HG03565 (cell line): ENCODE data around the gene RAB4B.
"Not testable (repeated sequence)": the region's sequence is repeated elsewhere in the genome, so short reads cannot be mapped to it uniquely, and the experiment has no call there.

Experiments
- ATAC-seq: cut with Tn5 transposase; IDR thresholded peaks from one replicate; pipeline ENCODE4 v1.9.1; 2021; ENCODE audit warnings: mild to moderate bottlenecking, moderate library complexity; ENCODE audit not compliant: unreplicated experiment

Gene RAB4B

DNA sequence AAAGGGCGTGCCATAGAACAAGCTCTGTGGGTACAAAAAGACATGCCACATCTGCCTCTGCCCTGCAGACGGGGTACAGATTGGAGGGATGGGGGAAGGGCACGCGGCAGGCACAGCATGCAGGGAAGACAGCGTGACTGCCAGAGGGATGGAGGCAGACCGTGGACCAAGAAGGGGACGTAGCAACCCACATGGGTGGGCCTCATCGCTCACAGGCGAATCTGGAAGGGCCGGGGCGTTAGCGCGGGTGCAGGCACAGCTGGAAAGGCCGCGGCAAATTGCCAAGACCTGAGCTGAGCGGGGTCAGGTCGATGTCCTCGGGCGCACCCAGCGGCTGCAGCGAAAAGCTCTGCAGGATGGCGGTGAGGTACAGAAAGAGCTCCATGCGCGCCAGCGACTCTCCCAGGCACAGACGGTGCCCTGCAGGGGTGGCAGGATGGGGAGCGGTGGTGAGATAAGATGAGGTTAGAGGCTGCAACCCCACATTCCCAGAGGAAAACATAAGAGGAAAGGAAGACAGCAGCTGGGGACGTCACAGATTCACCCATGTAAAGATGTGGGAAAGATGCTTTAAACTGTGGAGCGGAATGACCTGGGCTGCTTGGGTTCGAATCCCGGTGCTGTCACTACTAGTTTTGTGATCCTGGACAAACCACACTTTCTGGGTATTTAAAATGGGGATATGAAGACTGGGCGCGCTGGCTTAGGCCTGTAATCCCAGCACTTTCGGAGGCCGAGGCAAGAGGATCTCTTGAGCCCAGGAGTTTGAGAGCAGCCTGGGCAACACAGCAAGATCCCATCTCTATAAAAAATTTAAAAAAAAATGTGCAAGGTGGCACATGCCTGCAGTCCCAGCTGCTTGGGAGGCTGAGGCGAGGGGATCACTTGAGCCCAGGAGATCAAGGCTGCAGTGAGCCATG is 40.7 kb downstream of the RAB4B start:
- ATAC-seq = not testable (repeated sequence)

DNA sequence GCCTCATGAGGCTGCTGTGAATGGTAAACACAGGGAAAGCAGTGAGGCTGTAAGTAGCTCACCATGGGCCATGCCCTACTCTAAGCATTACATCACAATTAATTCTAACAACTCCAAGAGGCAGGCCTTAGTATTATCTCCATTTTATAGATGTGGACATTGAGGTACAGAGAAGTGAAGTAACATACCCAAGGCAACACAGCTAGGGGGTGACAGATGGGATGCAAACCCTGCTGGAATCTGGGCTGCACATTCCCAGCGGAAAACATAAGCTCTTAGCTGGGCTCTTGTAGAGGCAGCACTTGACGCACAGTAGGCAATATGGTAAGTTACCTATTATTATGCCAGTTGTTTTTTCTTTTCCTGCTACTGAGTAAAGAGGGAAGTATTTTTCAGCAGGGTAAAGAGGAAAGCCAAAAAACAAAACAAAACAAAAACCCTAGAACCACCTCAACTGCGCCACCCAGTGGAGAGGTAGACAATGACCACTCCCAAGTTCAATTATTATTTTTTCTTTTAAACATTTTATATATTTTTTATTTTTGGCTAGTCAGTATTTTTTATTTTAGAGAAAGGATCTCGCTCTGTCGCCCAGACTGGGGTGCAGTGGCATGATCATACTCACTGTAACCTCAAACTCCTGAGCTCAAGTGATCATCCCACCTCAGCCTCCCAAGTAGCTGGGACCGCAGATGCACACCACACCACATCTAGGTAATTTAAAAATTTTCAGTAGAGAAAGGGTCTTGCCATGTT is 41.6 kb downstream of the RAB4B start:
- not testable (repeated sequence) for ATAC-seq

DNA sequence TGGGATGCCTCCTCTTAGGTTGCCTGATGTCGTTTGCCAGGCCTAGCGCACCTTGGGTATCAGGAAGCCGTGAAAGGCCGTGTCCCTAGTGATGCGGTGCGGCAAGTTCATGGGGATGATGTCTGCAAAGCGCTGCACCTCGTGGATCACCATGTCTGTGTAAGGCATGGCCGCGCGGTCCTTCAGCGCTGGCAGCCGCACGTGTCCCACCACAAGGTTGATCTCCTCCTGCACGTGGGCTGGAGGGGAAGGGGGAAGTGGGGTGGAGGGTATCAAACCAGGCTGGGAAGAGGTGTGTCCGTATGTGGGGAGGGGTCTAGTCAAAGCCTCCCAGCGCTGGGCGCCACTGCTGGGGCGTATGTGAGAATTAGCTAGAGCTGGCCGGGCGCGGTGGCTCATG is 44.1 kb downstream of the RAB4B start:
- no peak for ATAC-seq

DNA sequence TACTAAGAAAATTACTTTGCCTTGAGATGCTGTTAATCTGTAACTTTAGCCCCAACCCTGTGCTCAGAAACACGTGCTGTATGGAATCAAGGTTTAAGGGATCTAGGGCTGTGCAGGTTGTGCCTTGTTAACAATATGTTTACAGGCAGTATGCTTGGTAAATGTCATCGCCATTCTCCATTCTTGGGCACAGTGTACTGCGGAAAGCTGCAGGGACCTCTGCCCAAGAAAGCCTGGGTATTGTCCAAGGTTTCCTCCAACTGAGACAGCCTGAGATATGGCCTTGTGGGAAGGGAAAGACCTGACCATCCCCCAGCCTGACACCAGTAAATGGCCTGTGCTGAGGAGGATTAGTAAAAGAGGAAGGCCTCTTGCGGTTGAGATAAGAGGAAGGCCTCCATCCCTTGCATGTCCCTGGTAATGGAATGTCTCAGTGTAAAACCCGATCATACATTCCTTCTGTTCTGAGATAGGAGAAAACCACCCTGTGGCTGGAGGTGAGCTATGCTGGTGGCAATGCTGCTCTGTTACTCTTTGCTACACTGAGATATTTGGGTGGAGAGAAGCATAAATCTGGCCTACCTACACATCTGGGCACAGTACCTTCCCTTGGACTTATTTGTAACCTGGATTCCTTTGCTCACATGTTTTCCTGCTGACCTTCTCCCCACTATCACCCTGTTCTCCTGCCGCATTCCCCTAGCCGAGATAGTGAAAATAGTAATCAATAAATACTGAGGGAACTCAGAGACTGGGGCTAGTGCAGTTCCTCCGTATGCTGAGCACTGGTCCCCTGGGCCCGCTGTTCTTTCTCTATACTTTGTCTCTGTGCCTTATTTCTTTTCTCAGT is 44.9 kb downstream of the RAB4B start:
- ATAC-seq = not testable (repeated sequence)

DNA sequence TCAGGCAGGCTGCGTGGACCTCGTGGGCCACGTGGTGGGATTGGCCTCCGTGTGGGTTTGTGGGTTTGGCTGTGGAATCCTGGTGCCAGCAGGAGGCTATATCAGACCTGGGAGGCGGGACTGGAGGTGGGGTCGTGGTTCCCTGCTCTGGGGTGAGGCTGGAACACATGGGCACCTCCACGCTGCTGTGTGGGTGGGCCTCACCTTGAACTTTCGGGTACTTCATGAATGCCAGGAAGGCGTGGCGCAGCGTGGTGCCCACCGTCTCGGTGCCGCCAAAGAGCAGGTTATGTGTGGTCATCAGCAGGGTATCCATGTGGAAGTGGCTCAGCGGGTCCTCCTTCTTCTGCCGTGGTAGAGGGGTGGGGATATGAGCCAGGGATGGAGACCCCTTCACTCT is 46.9 kb downstream of the RAB4B start:
- ATAC-seq = not testable (repeated sequence)

DNA sequence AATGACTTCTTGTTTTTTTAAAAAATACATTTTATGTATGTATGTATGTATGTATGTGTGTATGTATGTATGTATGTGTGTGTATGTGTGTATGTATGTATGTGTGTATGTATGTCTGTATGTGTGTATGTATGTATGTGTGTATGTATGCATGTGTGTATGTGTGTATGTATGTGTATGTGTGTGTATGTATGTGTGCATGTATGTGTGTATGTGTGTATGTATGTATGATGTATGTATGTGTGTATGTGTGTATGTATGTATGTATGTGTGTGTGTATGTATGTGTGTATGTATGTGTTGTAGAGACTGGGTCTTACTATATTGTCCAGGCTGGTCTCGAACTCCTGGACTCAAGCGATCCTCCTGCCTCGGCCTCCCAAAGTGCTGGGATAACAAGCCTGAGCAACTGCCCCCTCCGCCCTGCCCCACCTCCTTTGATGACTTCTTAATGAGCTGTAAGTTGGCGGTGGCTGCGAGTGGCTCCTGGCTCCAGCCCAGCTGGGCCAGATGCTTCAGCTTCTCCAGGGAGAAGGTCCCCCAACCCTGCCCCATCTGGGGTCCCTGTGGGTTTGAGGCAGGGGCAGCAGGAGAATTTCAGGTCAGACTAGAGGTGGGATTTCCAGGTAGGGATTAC is 47.5 kb downstream of the RAB4B start:
- ATAC-seq = not testable (repeated sequence)

DNA sequence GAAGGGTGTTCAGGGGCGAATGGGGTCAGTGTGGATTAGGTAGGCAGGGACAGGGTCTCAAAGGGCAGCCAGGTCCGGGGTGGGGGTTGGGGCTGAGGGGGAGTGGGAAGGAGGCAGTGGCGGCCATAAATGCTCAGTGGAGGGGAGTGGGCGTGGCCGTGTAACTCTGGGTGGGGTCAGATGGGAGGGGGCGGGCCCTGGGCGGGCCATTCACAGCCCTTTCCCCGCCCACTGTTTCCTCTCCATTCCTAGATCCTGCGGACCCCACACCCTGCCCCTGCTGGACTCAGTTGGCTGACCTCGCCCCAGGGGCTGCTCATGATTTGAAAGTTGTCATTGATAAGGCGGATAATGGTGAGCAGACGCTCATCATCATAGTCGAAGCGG is 48.3 kb downstream of the RAB4B start:
- ATAC-seq = not testable (repeated sequence)

DNA sequence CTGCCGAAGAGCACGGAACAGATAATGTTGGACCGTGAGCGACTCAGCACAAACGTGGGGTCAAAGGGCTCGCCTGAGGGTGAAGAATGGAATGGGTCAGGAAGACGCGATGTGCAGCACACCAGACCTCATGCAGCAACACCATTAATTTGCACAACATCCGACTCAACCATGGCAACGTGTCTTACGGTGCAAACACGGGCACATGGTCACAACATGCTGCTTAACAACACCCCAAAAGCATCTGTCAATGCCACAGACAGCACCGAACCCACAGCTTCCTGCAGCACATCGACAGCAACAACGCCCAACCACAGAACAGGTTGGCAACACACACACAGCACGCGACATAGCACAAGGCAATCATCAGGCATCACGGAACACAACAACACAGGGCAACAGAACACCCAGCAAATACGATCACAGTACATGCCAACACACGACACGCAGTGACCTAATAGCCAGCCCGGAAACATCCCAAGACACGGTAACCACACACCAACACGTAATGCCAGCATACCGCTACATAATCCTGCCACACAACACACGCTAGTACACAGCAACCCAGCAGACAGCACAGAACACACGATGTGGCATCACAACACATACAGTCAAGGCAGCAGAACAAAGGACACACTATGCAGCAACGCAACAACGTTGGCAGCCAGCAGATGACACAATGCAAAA is 48.8 kb downstream of the RAB4B start:
- not testable (repeated sequence) for ATAC-seq

DNA sequence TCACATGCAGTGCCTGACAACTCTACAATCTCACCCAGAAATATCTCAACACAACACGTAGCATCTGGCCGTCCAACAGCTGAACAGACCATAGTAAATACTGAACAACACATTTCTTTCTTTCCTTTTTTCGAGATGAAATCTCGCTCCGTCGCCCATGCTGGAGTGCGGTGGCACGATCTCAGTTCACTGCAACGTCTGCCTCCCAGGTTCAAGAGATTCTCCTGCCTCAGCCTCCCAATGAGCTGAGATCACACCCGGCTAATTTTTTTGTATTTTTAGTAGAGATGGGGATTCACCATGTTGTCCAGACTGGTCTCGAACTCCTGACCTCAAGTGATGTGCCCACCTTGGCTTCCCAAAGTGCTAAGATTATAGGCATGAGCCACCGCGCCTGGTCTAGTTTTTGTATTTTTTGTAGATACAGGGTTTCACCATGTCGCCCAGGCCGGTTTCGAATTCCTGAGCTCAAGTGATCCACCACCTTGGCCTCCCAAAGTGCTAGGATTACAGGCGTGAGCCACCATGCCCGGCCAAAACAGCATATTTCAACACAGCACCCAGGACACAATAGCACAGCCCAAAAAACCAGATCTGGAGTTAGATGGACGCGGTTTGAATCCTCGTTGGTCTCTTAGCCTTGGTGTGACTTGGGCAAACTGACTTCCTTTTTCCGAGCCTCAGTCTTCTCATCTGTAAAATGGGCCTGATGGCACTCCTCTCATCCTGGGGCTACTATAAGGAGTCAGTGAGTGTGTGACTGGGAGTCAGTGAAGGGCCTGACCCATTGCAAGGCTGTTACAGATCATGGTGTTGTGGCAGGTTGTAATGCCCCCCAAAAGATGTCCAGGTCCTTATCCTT is 49.6 kb downstream of the RAB4B start:
- ATAC-seq = no peak

DNA sequence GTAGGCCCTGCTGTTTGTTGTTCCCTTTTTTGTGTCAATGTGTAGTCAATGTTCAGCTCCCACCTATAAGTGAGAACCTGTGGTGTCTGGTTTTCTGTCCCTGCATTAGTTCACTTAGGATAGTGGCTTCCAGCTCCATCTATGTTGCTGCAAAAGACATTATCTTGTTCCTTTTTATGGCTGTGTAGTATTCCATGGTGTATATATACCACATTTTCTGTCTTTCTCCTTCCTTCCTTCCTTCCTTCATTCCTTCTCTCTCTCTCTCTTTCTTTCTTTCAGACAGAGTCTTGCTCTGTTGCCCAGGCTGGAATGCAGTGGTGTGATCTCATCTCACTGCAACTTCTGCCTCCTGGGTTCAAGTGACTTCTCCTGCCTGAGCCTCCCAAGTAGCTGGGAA is 51.2 kb downstream of the RAB4B start:
- ATAC-seq = no peak

DNA sequence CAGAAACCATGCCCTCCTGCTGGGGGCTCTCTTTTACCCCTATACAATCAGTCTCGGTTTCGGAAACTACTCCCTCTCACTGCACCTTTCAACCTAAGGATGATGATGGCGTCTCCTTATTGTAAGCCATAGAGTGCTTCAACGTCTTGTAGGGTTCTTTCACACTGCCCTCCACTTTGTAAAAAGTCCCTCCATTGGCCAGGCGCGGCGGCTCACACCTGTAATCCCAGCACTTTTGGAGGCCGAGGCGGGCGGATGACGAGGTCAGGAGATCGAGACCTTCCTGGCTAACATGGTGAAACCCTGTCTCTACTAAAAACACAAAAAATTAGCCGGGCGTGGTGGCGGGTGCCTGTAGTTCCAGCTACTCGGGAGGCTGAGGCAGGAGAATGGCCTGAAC is 52.7 kb downstream of the RAB4B start:
- not testable (repeated sequence) for ATAC-seq

DNA sequence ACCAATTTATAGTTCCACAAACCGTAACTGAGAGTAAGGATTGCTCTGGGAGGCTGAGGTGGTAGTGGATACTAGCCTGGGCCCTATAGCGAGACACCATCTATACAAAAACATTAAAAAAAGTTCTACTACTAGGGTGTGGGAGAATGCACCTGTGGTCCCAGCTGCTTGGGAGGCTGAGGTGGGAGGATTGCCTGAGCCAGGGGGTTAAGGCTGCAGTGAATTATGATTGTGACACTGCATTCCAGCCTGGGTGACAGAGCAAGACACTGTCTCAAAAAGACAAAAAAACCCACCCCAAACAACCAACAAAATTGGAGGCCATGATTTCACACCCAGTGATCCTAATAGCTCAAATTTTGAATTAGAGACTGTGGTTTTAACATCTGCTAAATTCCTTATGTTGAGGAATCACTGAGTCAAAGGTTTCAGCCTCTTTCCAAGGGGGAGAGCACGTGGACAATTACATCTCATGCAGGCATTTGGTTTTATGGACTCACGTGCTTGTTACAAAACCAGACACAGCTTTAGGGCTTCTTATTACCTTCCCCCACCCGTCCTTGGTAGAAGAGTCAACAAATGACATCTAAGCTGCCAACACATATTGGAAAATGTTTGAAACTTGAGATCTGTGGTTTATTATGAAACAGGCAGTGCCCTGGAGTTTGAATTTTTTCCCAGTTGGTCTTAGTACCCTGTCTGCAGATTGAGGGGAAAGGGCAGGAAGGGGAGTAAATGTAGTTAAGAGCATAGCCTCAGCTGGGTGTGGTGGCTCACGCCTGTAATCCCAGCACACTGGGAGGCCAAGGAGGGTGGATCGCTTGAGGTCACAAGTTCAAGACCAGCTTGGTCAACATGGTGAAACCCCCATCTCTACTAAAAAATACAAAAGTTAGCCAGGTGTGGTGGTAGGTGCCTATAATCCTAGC is 53.7 kb downstream of the RAB4B start:
- no peak for ATAC-seq

DNA sequence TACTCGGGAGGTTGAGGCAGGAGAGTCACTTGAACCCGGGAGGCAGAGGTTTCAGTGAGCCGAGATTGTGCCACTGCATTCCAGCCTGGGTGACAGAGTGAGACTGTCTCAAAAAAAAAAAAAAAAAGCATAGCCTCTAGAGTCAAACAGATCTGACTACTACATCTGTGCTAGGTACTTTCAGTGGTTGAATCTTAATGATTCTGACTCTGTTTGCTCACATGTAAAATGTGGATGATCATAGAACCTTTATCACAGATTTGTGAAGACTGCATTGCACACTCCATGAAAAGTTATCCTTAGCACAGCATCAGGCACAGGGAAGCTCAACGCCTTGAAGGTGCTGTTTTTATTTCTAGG is 54.4 kb downstream of the RAB4B start:
- not testable (repeated sequence) for ATAC-seq

DNA sequence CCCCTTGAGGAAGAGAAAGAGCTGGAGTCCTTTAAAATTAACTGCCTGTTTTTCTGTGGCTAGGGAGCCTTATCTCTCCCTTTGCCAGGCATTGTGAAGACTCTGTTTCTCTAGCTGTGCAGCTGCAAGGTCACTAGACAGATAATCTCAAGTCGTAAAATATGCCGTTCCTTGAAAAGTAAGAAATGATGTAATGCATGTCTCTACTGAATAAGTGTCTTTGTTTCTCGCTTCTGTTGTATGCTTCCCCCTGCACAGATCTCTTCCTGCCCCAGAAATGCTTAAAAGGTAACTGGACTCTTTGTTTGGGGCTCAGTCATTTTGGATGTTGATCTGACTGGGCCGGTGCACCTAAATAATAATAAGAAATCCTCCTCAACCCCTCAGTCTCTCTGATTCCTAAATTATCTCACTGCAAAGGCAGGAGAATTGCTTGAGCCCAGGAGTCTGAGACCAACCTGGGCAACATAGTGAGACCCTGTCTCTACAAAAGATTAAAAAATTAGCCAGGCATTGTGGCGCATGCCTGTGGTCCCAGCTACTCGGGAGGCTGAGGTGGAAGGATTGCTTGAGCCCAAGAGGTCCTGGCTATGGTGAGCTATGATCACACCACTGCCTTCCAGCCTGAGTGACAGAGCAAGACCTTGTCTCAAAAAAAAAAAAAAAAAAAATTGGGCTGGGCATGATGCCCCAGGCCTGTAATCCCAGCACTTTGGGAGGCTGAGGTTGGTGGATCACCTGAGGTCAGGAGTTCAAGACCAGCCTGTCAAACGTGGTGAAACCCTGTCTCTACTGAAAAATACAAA is 55.9 kb downstream of the RAB4B start:
- not testable (repeated sequence) for ATAC-seq

DNA sequence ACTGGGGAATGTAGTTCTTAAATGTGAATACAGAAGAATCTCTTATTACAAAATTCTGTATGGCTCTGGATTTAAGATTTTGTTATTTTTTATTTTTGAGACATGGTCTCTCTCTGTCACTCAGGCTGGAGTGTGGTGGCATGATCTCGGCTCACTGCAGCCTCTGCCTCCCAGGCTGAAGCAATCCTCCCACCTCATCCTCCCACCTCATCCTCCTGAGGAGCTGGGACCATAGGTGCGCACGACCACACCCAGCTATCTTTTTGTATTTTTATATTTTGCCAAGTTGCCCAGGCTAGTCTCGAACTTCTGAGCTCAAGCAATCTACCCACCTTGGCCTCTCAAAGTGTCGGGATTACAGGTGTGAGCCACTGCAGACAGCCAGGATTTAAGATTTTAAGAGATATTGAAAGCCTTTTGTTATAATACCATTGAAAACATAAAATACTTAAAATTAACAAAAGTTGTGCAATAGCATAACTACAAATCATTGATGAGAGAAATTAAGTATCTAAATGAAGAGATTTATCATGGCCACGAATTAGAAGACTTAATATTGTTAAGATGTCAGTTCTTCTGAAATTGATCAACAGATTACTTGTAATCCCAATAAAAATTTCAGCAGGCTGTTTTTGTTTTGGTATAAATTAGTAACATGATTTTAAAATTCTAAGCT is 58.8 kb downstream of the RAB4B start:
- no peak for ATAC-seq

DNA sequence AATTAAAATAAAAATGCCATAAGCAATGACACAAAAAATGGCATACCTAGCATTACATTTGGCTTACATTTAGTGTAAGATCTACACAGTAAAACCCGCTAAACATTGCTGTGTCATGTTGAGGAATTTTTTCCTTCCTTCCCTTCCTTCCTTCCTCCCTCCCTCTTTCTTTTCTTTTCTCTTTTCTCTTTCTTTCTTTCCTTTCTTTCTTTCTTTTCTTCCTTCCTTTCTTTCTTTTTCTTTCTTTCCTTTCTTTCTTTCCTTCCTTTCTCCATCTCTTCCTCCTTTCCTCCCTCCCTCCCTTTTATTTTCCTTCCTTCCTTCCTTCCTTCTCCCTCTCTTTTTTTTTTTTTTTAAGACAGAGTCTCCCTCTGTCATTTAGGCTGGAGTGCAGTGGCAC is 60.4 kb downstream of the RAB4B start:
- ATAC-seq = not testable (repeated sequence)

DNA sequence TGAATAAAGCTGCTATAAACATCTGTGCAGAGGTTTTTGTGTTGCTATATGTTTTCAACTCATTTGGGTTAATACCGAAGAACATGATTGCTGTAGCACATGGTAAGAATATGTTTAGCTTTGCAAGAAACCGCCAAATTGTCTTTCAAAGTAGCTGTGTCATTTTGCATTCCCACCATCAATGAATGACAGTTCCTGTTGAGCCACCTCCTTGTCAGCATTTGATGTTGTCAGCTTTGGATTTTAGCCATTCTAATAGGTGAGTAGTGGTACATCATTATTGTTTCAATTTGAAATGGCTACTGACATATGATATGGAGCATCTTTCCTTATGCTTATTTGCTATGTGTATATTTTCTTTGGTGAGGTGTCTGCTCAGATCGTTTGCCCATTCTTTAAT is 64.0 kb downstream of the RAB4B start:
- not testable (repeated sequence) for ATAC-seq
